VCaP (cell line): ENCODE measurements around the gene CCNA2.

Experiments used
- H3K27ac ChIP-seq: fragments of 450-650 bp; 2 replicates; pipeline ENCODE4 v1.5.1; 2017
- CTCF ChIP-seq: fragments of 450-650 bp; conservative IDR thresholded peaks from 2 replicates; pipeline ENCODE4 v1.5.1; 2017; ENCODE audit warnings: mild to moderate bottlenecking, moderate library complexity

Gene CCNA2

GRCh38 chr4:121811122-121811521 lies 12.6 kb downstream of the CCNA2 start:
- TF ChIP-seq CTCF = no peak
- no peak overlapping the region for H3K27ac ChIP-seq

GRCh38 chr4:121806411-121806810 lies 17.3 kb downstream of the CCNA2 start:
- no peak overlapping the region for H3K27ac ChIP-seq
- no peak for TF ChIP-seq CTCF

GRCh38 chr4:121801715-121802075 lies 22.0 kb downstream of the CCNA2 start:
- TF ChIP-seq CTCF = no peak
- H3K27ac ChIP-seq = peak overlapping the region; percentile 77

GRCh38 chr4:121800961-121801714 lies 22.5 kb downstream of the CCNA2 start, which contains the start of gene EXOSC9:
Gene EXOSC9, plus strand, starts transcription at chr4:121801323. Its CDS starts 102 bp downstream, at chr4:121801425.
- H3K27ac ChIP-seq = peak within 1 kb of the TSS; percentile 77

GRCh38 chr4:121800638-121800960 lies 23.1 kb downstream of the CCNA2 start:
- peak overlapping the region; percentile 77 for H3K27ac ChIP-seq

More at GRCh38 chr4:121800961-121801714, 22.5 kb downstream of the CCNA2 start, which contains the start of gene EXOSC9:
- TF ChIP-seq CTCF = no peak

GRCh38 chr4:121799867-121800501 lies 23.7 kb downstream of the CCNA2 start:
- no peak for TF ChIP-seq CTCF

More at GRCh38 chr4:121800638-121800960, 23.1 kb downstream of the CCNA2 start:
- TF ChIP-seq CTCF = no peak

GRCh38 chr4:121799208-121799823 lies 24.4 kb downstream of the CCNA2 start:
- H3K27ac ChIP-seq = no peak overlapping the region
- TF ChIP-seq CTCF = no peak

More at GRCh38 chr4:121799867-121800501, 23.7 kb downstream of the CCNA2 start:
- no peak overlapping the region for H3K27ac ChIP-seq
